GM19023 (cell line): Measurements from ENCODE around the gene MED15.

Source experiments
- ATAC-seq: cut with Tn5 transposase; IDR thresholded peaks from one replicate; pipeline ENCODE4 v1.9.1; 2021; ENCODE audit warnings: mild to moderate bottlenecking, moderate library complexity; ENCODE audit not compliant: unreplicated experiment

MED15 gene

GRCh38 chr22:20550851-20551744, 43.7 kb downstream of the MED15 start:
- ATAC-seq = no peak

DNA sequence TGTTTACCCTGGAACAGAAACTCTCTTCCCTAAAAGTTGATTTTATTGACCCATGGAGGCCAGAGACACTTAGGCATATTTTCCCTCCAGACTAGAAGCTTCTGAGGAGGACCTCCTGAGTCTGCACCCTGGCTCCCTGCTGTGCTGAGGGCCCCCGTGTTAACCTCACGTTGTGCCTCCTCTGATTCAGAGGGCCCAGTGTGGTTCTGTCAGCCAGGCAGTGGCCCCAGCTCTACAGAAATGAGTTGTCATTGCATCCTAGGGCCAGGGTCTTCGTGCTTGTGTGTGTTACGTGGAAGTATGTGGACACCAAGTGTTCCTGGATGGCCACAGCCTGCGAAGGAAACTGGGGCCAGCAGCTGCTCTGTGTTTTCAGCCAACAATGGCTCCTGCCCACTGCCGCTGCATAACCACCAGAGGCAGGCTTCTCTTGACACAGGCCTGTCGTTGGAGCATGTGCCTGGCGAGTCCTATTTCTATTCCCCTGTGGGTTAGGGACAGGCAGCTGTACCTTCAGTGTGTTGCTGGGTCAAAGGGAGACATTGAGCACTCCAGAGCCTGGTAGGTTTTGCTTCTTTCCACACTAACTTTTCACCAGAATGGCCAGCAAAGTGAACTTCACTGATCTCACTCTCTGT, 44.5 kb downstream of the MED15 start:
- ATAC-seq = no peak

DNA sequence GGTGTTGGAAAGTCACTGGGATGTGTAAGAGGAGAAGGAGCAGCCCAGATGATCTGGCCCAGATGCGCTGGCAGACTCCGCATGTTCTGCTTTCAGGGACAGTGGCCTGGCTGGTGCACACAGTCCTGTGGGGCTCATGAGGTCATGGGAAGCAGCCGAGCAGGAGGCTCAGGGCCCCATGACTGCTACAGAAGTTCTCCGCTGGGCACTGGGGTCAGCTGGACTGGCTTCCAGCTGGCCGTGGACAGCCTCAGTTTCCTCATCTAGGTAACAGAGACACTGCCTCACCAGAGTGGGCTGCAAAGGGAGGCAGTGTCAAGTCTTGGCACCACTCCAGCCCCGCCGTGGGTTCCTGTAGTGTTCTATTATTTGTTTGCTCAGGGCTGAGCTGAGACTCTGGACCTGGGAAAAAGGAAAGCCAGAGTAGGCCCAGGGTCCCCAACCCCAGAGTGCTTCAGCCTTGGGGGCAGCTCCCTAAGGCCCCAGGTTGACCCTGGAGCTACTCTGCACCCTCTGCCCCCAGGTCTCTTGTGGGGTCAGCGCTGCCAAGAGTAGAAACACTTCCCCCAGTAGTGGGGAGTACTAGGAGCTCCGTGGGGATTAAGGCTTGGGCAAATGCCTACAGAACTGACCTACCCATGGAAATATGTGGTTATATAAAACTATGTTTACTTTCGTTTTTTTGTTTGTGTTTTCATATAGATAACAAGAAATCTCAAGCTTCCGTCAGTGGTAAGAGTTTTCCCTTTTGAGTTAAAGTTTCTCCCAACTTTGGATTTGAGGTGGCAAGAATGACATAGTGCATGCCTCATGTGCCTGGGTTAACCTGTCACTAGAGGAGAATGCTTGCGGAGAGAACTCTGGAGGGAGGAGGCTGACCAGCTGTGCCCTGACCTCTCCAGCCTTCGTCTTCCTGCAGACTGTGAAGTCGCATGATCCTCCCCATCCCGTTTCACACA, 45.3 kb downstream of the MED15 start:
- no peak for ATAC-seq

DNA sequence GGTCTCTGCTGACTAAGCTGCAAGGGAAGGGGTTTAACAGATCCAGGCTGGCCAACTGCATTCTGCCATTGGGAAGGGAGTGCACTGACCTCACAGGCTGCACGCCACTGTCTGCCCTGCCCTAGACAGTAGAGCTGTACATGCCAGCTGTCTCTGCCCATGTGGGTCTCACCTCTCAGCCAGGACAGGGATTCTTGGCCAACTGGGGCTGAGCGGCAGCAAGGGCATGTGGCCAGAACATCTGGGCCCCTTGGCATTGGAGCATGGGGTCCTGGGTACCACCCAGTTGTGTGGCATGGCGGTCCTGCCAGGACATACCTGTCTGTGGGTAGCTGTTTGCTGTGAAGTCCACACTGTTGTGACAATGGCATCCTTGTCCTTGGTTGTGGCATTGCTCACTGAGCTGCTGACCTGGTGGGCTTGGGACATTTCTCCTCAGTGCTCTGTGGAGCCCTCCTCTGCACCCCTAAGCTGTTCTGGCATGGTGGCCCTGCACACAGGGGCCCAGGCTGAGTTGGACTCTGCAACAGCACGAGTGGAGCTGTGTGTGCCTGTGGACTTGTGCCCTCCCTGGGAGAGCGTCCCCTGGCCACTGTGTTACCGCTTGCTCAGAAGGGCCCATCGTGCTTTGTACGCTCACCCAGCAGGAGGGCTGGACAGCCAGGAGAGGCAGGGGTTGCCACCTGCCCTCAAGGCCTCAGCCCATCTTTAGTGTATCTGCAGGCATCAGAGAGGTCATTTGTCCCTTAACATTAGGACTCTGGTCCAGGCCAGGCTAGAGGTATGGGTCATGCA, 46.7 kb downstream of the MED15 start:
- no peak for ATAC-seq

GRCh38 chr22:20554824-20555223, 47.4 kb downstream of the MED15 start:
- ATAC-seq = no peak

DNA sequence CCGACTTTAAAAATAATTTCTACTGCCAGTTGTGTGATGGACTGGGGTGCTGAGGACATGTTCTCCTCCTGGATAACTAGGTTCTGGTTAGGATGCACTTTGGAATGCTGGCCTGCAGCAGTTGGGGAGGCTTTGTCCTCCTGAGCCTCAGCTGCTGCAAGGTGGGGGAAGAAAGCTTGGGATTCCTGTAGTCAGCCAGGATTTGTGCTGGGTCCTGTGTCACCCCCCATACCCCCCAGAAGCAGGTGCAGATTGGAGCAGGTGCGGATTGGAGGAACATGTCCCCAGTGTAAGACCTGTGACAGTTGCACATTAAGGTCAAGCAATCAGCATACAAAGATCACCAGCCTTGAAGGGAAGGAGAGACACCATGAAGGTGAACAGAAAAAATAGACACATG, 51.1 kb downstream of the MED15 start:
- no peak for ATAC-seq

DNA sequence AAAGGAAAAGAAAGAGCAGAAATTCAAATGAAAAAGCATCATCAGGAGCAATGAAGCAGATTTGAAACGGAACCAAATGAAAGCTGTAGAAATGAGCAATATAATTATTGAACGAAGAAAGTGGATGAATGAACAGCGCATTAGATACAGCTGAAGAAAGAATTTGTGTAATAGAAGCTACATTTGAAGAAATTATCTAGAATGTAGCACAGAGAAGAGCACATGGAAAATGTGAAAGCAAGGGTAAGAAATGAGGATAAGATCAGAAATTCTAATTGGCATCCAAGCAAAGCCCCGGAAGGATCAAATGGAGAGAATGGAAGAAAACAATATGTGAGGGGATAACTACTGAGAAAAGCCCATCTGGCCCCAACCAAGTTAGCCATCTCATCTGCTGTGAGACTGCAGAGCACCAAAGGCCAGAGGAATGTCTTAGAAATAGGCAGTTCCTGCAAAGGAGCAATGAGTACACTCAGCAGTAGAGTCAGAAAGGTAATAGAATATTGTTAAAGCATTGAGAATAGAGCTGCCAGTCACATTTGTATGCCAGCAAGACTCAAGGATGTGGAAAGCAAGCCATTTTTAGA, 51.9 kb downstream of the MED15 start:
- no peak for ATAC-seq

DNA sequence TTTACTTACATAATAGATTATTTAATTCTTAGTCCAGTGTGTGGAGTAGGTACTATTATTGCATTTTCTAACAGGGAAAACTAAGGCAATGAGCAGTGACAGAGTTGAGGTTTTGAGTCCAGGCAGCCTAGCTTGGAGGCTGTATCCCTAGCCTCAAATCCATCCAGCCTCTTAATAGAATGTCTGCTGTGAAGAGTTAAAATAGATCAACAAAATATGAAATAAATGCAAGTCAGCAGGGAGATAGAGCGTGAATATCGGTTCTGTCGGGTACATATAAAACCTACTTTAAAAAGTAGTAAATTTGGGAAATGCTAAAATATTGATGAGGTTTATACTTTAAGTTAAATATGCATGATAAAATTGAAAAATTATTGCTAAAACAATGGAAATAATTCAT, 53.3 kb downstream of the MED15 start:
- no peak for ATAC-seq

DNA sequence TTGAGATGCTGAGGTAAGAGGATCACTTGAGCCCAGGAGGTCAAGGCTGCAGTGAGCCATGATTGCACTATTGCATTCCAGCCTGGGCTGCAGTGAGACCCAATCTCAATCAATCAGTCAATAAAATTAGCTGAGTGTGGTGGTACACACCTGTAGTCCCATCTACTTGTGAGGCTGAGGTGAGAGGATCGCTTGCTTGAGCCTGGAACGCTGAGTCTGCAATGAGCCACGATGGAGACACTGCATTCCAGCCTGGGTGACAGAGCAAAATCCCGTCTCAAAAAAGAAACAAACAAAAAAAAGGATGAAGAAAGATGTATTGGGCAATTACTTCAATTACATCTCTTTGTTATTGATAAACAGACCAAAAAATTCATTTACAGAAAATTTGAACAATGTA, 54.5 kb downstream of the MED15 start:
- no peak for ATAC-seq

GRCh38 chr22:20562607-20563465, 55.4 kb downstream of the MED15 start:
- ATAC-seq = no peak

DNA sequence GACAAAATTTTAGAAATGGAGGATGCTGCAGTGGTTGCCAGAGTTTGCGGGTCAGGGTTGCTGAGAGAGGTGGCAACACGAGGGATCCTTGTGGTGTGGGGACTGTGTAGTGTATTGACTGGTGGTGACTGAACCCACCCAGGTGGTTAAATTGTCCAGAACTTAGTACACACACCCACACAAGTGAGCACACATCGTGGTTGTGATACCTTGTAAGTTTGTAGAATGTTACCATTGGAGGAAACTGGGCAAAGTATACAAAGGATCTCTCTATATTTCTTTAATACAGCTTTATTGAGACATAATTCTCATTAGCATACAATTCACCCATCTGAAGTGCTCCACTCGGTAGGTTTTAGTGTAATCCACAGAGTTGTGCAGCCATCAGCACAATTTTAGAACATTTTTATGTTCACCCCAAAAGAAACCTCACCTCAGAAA, 56.1 kb downstream of the MED15 start:
- no peak for ATAC-seq

DNA sequence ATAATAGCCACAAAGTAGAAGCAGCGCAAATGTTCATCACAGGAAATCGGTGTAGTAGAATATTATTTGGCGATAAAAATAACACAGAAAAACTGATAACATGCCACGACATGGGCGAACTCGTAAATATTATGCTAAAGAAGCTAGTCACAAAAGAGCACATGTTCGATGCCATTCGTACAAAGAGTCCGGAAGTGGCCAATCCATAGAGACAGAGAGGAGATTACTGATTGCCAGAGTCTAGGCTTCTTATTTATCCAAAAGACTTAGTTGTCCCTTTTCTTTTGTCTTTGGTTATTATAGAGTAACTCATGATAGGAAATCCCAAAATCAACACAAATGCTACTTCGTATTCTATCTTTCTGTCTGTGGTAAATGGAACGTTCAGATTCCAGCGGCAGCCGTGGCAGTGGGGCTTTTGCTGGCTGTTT, 56.5 kb downstream of the MED15 start:
- no peak for ATAC-seq

GRCh38 chr22:20565079-20565734, 57.8 kb downstream of the MED15 start:
- ATAC-seq = no peak

DNA sequence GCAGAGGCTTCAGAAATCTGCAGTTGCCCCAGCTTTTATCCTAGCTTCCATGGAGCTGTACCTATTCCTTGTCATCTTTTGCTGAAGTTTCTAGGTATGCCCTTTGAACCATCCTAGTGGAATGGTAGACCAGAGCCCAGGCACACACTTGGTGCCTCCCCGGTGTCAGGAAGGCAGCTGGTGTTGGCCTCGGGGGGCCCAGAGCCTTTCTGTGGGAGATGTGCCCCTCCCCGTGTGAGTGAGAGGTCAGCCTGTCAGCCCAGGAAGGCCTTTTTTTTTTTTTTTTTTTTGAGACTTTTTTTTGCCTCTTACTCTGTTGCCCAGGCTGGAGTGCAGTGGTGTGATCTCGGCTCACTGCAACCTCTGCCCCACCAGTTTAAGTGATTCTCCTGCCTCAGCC, 58.4 kb downstream of the MED15 start:
- no peak for ATAC-seq

DNA sequence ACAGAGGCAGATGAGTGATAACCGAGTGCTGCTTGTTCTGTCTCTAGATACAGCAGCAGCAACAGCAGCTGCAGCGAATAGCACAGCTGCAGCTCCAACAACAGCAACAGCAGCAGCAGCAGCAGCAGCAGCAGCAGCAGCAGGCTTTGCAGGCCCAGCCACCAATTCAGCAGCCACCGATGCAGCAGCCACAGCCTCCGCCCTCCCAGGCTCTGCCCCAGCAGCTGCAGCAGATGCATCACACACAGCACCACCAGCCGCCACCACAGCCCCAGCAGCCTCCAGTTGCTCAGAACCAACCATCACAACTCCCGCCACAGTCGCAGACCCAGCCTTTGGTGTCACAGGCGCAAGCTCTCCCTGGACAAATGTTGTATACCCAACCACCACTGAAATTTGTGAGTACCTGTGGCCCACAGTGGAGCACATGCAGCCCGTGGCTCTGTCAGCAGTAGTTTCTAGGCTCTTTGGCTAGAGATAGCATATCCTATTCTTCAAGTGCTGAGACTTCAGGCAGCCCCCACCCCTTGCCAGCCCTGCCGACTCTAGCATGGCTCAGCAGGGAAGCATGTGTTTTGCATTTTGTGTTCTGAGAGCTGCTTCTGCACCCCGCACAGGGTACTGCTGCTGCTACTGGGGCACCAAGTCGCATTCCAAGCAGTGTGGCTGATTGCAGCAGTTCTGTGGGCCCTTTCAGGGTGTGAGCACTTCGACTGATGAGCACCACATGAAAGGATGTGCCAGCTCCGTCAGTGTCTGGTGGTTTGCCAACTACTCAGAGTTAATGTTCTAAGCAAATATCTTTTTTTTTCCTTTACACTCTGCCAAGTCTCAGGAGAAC, 59.2 kb downstream of the MED15 start:
- ATAC-seq = no peak

- no peak for ATAC-seq
Measured at GRCh38 chr22:20567371-20567847, 60.0 kb downstream of the MED15 start.

DNA sequence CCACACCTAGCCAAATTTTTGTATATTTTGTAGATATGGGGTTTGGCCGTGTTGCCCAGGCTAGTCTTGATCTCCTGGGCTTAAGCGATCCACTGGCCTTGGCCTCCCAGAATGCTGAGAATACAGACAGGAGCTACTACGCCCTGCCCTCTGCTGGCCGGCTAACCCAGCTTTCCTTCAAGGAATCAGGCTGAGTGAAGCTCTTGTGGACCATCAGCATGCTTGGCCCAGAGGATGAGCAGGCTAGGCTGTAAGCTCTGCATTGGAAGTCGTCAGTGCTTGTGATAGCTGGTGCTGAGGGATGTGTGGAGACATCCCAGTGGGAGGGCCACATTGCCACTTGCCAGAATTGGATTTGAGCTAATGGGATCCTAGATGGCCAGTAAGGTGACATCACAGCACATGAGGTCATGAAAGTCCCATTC, 60.6 kb downstream of the MED15 start:
- ATAC-seq = no peak
